Astrocyte of the hippocampus (primary cell): ENCODE data around the gene XAGE1B.
"Not testable (repeated sequence)": the region's sequence is repeated elsewhere in the genome, so short reads cannot be mapped to it uniquely, and the experiment has no call there.

Experiments used
- DNase-seq: peaks from one replicate; pipeline ENCODE4 v3.0.0; 2011; ENCODE audit warnings: low read depth, low spot score

Gene XAGE1B, protein sequence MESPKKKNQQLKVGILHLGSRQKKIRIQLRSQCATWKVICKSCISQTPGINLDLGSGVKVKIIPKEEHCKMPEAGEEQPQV

GRCh38 chrX:52516987-52517325 lies at the start of gene XAGE1B:
Gene XAGE1B (minus strand): TSS chrX:52517063. CDS start chrX:52515527, 1,536 bp downstream.
- DNase-seq: not testable (repeated sequence)

DNA sequence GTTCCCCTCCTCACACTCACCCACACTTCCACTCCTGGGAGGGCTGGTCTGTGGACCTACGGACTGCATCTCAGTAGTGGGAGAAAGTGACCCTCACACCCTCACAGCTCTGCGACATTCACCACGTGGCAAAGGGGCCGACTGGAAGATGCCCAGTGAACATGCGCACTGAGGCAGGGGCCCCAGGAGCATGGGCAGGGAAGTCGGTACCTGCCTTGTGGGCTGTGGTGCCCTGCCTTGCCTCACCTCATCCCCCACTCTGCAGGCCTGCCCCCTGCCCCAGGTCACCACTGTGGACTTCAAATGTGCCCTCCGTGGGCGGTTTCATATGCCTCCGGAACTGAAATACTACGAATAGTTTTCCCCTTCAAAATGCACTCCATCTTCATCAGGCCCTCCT lies 46.2 kb upstream of the XAGE1B start:
- no peak for DNase-seq

DNA sequence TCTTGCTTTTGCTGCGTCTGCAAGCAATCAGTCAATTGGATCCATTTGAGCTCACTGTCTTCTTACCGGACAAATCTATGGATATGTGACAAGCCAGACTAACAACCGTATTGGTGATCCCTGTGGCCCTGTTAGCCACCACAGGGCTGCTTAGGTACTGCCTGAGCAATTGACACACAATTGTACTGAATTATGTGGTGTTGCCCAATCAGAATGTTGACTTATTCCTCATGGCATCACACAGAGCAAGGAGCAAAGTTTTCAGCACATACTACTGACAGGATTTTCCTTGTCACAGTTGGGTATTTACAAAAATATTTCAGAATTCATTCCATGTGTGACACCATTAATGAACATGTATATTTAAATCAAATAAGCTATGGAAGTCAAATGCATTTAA lies 41.3 kb upstream of the XAGE1B start:
- DNase-seq: no peak

DNA sequence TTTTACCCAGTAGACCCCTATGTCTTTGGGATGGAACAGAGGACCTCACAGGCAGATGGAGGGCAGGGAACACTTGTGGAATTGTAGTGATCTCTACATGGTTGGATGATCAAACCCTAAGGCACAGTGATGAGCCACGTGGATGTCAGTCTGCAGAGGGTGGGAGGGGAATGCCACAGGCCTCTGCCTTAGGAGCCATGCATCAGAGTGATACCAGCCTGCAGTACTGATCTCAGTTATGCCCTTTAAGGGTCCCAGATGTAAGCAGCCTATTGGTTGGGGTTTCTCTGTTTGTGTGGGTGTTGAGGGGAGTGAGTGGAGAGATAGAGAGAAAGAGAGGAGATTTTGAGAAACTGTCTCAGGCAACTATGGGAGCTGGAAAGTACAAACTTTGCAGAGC lies 39.9 kb upstream of the XAGE1B start:
- no peak for DNase-seq

GRCh38 chrX:52553995-52554642 lies 37.3 kb upstream of the XAGE1B start:
- DNase-seq: no peak

DNA sequence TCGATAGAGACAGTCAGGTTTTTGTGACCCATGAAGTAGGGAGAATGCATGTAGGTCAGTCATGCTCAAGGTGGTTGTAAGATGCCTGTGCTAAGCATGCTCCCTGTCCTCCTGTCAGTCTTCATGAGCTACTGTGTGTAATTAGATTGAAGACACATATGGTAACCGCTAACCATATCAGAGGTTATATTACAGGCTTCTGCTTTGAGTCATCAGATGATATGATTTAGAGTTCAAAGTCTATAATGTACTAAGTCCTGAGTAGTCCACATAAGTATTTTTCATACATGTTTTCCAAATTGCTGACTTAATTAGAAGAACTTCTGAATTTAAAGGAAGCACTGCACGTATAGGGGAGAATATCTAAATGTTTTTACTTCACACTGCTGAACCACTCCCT lies 31.9 kb upstream of the XAGE1B start:
- DNase-seq: not testable (repeated sequence)

GRCh38 chrX:52544147-52544840 lies 27.4 kb upstream of the XAGE1B start:
- no peak for DNase-seq

DNA sequence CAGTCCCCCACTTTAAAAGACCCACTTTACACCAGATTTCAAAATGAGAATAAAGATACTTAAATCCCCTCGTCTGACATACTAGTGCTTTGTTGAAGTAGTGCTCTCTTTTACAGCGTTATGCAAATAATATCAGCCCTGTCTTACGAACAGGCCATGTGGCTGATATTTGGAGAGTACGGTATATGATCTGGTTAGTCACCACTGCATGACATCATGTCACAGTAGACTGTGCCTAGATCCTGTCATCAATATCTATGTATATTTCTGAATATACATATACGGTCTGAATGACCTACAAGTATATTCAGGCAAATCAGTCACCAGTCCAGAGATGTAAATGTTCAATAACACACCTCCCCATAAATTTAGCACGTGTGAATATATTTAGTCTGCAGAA lies 25.4 kb upstream of the XAGE1B start:
- DNase-seq: no peak

DNA sequence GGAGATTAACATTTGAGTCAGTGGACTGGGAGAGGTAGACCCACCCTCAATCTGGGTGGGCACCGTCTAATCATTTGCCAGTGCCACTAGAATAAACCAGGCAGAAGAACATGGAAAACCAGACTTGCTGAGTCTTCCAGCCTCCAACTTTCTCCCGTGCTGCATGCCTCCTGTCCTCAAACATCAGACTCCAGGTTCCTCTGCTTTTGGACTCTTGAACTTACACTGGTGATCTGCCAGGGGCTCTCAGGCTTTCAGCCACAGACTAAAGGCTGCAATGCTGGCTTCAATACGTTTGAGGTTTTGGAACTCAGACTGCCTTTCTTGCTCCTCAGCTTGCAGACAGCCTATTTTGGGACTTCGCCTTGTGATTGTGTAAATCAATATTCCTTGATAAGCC lies 24.2 kb upstream of the XAGE1B start:
- not testable (repeated sequence) for DNase-seq

DNA sequence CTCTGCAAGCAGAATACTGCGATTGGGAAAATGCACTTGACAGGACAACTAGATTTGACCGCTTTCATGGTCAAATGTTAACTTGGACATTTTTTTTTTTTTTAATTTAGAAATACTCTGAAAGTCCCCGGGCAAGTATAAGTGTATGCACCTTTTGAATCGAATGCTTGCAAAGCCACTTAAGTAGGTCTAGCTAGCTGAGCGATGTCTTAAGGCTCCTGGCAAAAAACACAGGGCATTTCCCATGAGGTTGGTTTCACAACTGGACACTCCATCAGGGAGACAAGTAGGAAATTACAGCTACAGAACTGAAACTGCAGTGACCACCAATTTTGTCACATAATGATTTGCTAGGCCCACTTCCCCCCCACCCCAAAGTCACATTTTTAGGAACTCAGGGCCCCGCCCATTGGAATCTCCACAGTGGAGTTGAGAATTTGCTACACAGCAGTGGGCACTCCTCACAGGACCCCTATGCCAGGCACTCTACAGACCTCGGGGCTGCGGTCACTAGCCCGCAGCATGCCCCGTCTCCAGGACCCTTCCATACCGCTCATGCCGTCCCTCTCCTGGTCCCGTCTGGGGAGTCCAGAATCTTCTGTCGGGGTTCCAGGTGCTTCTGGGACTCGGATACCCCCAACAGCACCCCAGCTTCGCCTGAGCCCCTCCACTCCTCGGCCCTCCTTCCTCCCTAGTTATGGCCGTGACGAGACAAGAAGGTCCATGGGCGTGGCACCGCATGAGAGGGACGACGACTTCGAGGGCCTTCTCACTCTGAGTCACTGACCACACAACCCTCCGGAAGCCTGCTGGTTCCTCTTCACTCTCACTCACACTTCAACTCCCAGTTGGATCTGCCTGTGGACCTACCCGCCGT lies 515 bp downstream of the XAGE1B start:
- not testable (repeated sequence) for DNase-seq

GRCh38 chrX:52511126-52511525 lies 5.7 kb downstream of the XAGE1B start:
- DNase-seq: not testable (repeated sequence)

DNA sequence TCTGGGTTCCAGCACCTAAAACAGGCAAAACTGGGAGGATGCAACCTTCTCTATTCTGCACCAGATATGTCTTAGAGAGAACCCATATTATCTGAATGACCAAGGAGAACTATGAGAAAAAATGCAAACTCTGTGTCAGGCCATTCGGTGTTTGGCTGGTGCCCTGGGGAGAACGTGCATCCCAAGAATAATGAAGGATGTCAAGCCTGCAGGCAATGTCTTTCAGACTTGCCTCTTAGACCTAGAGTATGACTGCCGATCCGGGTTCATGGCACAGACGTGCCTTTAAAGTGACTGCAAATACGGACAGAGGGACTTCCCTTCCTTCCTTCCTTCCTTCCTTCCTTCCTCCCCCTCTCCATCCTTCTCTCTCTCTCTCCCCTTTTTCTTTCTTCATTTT lies 6.9 kb downstream of the XAGE1B start:
- no peak for DNase-seq

- no peak for DNase-seq
These were observed 9.5 kb downstream of the XAGE1B start for GRCh38 chrX:52507331-52507730.

DNA sequence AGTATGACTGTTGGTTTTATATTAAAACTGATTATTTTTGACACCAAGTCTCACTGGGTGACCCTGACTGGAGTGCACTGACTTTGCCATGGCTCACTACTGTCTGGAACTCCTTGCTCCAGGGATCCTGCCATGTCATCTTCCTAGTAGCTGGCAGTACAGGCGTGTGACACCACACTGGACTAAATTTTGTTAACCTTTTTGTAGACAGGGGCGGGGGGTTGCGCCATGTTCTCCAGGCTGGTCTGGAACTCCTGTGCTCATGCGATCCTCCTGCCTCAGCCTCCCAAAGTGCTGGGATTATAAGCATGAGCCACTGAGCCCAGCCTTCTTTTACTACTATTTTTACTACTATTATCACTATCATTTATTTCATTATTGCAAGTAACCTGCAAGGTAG lies 12.3 kb downstream of the XAGE1B start:
- no peak for DNase-seq

DNA sequence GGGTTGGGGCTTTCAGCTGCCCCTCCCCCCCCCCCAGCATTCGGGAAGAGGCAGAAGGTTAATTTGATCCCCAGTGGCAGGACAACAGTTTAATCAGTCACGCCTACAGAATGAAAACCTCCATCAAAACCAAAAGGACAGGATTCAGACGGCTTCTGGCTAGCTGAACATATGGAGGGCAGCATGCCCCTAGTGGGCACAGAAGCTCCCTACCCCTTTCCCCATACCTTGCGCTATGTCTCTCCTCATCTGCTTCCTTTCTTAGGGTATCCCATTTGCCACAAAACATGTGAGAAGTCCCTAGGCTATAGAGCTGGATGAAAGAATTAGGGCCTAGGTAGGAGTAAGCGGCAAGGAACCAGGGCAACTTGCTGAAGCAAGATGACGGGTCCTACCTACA lies 15.5 kb downstream of the XAGE1B start:
- DNase-seq: not testable (repeated sequence)

GRCh38 chrX:52496419-52496772 lies 20.5 kb downstream of the XAGE1B start:
- not testable (repeated sequence) for DNase-seq

DNA sequence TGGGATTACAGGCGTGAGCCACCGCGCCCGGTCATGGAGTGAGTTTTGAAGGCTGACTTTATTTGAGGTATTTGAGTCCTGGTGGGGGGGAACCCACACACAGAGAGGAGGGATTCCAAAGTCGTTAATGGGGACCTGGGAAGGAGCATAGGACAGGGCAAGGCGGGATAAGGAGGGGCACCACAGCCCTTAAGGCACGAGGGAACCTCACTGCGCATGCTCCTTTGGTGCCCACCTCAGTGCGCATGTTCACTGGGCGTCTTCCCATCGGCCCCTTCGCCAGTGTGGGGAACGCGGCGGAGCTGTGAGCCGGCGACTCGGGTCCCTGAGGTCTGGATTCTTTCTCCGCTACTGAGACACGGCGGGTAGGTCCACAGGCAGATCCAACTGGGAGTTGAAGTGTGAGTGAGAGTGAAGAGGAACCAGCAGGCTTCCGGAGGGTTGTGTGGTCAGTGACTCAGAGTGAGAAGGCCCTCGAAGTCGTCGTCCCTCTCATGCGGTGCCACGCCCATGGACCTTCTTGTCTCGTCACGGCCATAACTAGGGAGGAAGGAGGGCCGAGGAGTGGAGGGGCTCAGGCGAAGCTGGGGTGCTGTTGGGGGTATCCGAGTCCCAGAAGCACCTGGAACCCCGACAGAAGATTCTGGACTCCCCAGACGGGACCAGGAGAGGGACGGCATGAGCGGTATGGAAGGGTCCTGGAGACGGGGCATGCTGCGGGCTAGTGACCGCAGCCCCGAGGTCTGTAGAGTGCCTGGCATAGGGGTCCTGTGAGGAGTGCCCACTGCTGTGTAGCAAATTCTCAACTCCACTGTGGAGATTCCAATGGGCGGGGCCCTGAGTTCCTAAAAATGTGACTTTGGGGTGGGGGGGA lies 21.1 kb downstream of the XAGE1B start, which contains the start of gene XAGE1A:
Gene XAGE1A (plus strand): TSS at position 264 of the 874 bp plus-strand sequence. CDS start 1,554 bp downstream, outside the sequence.
- not testable (repeated sequence) for DNase-seq

DNA sequence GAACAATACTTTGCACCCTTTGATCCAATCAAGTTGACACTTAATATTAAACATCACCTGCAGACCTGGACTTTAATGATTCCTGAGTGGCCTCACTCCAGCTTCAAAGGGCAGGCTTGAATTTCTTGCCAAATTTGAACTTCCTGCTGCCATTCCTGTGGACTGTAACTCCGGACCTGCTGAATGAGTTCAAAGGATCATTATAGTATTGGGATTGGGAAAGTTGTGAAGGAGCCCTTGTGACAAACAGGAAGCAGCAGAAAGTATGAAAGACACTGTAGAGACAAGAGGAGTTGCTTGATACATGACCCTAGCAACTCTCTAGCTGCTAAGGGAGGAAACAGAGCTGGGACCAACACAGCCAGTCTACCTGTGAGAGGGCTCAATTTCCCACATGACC lies 45.6 kb downstream of the XAGE1B start:
- not testable (repeated sequence) for DNase-seq
